HG03064 (cell line): ENCODE measurements around the gene GABRR1.
"Not testable (repeated sequence)": the region's sequence is repeated elsewhere in the genome, so short reads cannot be mapped to it uniquely, and the experiment has no call there.

Experiments used
- ATAC-seq: cut with Tn5 transposase; IDR thresholded peaks from one replicate; pipeline ENCODE4 v1.9.1; 2021; ENCODE audit warnings: low read depth; ENCODE audit not compliant: unreplicated experiment

The GABRR1 gene

DNA sequence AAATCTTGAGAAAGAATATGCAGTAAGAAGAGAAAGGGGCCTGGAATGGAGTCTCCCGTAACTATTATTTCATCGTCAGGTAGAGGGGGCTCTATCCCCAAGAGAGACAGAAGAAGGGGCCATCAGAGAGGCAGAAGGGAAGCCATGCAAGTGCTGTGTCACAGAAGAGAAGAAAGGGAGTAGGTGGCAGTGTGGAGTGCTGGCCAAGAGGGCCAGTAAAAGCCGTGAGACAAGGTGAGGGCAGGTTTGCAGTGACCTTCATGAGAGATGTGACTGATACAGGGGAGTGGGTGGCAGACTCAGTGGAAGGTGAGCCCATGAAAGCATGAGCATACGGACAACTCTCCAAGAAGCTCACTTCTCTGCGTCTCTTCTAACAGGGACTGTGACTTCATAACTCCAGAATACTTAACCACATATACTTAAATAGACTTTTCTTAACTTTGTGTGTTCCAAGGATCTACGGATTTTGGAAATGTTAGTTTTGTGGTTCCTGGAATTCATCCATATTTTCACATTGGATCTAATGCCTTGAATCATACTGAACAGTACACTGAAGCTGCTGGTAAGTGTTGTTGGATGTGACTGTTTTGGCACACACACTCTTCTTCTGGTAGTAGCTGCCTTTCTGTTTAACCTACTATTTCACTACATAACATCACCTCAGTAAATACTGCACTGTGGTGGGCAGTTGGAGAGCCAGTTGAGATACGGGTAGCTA is 55.7 kb downstream of the GABRR1 start:
- no peak for ATAC-seq

- ATAC-seq = no peak
These were observed 56.6 kb downstream of the GABRR1 start for GRCh38 chr6:89160331-89161092.

DNA sequence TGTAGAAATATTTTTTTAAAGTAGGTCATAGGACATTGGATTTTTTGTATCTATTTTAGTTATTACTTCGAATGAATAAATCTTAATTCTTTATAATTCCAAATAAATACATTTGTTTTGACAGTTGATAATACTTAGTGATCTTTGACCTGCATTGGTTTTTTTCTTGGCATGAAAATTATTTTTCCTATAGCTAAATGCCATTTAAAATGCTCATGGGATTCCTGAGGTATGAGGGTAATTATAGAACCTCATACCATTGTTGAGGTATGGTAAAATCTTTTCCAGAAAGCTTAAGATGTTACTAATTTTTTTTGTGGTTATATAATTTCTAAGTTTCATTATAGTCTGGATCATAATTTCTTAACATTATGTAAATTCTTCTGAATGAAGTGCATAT is 63.0 kb downstream of the GABRR1 start:
- ATAC-seq = no peak

- no peak for ATAC-seq
These were observed 69.0 kb downstream of the GABRR1 start for GRCh38 chr6:89148016-89148750.

DNA sequence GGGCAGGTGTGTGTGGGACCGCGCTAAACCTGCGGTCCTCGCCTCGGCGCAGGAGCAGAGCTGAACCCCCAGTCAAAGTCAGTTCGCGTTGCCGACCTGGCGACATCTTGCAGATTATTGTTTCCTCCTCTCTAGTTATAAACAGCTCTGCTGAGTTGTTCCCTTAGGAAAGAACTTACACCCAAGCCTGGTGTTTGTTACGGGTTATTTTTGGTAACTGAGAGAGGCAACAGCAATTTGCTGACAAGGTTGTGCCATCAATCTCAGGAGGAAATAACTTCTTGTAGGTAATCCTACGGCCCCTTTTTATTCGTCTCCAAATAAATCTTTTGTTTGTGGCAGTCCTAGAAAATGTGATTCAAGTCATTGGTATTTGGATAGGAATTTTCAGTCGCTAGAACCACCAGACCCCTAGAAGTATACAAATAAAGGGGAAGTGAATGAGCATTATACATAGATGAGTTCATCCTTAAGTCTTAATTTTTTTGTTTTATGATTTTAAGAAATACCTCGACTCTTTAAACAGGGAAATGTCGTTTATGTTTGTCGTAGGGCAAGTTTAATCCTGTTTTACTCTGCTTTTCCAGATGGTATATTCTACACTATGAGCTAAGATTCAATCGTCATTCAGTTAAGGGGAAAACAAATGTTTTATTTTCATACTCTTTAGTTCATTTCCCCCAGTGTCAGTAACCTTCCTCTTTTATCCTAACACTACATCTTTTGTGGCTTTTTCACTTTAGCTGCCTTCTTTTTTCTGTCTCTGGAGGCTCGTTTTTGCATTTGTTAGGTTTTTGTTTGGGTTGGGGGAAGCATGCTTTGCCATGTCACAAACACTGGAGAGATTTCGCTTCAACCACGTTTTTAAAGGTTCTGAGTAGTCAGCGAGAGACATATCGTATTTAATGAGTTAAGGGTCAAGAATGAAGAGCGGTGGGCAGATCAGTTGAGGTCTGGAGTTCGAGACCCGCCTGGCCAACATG is 70.1 kb downstream of the GABRR1 start:
- ATAC-seq = peak; percentile 9

DNA sequence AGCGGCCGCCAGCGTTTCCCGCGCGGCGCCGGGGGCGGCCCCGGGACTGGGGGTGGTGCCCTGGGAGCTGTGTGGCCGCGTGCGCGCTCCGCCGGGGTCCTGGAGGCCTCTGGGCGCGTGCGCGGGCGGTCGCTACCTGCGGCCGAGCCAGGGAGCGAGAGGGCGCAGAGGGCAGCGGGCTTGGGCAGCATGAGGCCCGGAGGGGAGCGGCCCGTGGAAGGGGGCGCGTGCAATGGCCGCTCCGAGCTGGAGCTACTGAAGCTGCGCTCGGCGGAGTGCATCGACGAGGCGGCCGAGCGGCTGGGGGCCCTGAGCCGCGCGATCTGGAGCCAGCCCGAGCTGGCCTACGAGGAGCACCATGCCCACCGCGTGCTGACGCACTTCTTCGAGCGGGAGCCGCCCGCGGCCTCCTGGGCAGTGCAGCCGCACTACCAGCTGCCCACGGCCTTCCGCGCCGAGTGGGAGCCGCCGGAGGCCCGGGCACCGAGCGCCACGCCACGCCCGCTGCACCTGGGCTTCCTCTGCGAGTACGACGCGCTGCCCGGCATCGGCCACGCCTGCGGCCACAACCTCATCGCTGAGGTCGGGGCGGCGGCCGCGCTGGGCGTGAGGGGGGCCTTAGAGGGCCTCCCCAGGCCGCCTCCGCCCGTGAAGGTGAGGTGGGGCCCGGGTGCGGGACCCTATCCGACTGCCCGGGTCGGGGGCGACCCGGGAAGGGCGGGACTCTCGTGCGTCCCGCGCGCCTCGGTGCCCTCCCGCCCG is 71.0 kb downstream of the GABRR1 start, which contains the start of gene PM20D2:
Gene PM20D2 (plus strand): TSS at position 100 of the 762 bp plus-strand sequence. CDS start 90 bp downstream, at position 190.
- peak; percentile 76 for ATAC-seq

DNA sequence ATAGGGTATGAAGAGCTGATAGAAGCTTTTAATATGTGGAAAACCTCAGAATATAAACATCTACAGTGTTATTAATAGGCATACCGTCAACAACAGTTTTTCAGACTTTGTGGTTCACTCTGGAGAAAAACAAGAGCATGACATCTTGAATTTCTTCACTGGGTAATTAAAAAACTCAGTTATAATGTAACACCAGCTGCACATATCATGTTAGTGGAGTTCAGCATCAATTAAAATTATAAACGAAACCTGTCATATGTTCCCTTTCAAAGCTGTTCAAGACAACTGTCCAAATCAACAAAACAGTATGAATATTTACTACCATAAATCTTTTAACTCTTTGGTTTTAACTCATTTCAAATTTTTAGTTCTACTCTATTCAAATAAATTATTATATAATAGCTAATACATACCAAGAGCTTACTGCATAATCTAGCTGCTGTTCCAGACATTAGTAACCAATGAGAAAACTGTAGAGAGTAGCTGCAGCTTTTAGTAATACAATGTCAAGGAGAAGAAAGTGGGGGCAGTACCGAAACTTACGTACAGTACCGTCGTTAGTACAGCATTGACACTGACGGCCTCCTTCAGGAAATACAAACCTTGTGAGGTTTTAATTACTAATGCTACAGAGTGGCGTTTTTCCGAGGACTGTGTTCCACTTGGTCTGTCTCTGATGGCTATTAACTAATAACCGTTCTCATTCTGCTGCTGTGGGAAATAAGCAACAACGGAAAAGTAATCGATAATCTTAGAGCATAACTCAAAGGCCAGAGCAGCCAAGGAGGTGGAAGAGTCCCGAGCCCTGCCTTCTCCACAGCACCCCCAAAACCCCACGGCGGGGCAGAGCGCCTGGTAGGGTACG is 71.8 kb downstream of the GABRR1 start:
- ATAC-seq = peak; percentile 61

DNA sequence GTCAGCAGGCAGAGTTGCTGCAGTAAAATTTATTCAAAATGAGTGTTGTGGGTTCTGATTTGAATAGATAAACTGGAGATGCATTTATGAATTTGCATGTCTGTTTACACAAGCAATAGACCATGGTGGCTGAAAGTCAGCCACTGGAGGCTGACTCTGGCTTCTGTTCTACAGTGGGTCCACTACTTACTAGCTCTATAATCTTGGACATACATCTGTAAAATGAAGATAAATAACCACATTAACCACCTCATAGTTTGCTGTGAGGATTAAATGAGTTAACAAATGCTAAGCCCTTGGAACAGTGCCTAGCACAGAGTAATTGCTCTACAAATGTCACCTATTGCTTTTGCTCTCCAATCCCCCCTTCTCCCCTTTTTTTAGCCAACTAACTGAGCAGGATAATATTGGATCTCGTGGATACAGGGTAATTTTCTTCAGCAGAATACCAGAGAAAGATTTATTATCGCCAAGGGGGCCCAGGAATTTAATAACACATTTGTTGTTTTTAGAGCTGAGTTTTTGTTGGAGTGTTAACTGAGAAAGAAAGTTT is 72.7 kb downstream of the GABRR1 start:
- ATAC-seq = peak; percentile 36

DNA sequence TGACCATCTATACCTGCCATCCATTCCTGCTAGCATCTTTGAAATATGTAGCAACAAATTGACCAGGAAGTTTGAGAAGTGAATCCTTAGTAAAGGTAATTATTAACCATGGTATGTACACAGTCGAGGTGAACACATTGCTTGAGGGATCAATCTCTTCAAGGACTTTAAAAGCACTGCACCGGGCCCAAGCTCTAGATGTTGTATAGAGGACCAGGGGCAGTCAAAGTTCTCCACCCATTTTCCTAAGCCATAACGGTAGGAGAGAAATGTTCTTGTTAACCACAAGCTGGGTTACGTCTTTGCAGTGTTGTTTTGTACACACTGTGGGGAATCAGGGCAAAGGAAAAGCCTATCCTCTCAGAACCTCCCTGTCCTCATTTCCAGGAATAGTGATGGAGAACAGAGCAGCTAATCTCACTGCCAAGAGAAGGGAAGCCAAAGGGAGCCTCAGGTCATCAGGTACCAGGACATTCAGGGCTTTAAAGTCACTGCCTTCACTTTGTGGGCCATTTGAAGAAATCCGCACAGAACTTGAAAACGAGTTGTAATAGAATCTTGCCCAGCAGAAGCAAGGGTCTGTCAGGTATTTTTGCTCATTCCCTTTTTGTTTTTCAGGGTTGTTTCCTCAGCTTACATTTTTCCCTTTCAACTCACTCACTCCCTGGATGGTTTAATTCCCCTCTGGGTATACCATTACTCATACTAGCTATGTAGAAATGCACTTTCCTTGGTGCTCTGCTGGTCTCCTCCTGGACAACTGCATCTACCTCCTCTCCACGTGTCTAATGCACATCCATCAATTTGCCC is 76.6 kb downstream of the GABRR1 start:
- ATAC-seq = no peak

DNA sequence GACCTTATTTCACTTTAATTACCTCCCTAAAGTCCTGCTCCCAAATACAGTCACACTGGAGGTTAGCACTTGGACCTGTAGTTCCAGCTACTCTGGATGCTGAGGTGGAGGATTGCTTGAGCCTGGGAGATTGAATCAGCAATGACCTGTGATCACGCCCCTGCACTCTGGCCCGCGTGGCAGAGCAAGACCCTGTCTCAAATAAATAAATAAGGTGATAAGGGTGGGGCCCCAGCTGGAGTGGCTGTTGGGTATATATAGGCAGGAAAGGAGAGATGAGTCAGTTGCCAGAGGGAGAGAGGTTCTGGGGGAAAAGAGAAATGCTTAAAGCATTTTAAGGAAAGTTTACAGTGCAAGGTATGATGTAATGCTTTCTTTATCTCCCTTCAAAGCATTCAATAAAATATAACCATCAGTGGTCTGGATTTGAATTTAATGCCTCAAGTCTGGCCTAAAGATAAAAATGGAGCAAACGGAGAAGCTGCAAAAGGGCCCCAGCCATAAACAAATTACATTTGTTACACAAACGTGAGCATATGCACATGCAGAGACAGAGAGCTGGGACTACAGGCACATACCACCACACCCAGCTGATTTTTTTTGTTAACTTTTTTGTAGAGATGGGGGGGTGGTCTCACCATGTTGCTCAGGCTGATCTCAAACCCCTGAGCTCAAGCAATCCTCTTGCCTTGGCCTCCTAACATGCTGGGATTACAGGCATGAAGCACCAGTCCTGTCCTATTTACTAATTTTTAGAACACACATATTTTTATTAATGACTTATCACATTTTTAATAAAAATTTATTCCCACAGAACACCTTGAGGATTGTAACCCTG is 77.4 kb downstream of the GABRR1 start:
- ATAC-seq = no peak

DNA sequence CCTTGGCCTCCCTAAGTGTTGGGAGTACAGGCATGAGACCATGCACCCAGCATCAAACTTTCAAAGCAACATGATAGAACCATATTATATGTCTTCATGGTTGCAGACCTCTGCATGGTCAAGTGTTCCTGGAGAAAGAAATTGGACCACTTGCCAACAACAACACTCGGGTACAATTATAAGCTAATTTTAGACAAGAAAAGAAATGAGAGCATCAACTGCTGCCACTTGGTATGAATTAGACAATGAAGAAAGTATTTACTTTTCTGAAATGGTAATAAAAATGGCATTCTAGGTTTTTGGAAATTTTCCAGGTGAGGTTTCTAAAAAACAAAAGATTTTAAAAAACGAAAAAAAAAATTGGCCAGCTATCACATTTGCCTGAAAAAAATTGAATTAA is 79.0 kb downstream of the GABRR1 start:
- no peak for ATAC-seq

DNA sequence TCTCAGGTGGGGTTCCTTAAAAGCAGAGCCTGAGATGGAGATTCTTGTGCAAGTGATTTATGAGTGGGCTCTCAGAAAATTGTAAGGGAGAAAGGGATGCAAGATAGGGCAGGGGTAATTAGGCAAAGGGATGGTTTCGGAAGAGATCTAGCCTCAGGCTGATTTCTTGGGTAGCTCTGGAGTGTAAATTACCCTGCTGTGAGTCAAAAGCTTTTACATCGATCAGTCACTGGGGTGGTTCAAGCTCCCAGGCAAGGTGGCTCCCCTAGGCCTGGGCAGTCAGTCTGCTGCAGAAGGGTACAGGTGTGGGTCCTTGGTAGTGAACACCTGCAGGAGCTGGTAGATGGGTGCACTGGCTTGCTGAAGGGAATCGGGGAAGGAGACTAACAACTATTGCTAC is 82.4 kb downstream of the GABRR1 start:
- no peak for ATAC-seq

DNA sequence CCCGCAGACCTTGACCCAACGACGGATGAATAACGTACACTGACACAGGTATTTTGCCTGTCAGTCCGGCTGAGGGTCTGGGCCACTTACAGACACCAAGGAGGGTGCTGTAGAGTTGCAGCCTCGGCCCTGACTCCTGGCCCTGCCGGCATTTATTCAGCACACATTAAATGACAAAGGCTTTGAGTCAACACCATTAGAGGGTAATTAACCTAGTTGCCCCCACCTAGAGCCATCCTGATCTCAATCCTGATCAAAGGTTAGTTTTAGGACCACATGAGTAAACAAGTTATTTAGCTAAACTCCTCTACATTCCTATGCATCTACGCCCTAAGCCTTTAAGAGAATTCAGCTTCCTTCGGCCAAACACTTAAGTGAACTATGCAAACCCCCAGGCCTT is 83.2 kb downstream of the GABRR1 start:
- no peak for ATAC-seq

GRCh38 chr6:89132057-89132456 is 85.1 kb downstream of the GABRR1 start:
- no peak for ATAC-seq

DNA sequence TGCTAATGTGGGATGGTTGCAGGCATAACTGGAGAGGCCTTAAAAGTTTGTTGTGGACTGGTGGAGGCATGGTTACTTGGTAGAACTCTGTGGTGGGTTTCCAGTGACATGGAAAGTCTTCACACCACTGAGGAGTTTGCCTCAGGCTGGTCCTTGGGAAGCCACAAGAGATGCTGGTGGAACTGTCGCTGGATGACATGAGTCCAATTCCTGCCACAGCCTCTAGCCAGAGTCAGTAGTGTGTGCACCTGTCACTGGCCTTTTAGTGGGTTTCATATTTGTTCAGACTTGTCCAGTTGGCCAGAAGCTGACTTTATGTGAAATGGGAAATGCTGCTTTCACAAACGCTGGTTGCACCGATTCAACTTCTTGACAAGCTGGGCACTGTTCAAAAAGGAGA is 85.6 kb downstream of the GABRR1 start:
- no peak for ATAC-seq

DNA sequence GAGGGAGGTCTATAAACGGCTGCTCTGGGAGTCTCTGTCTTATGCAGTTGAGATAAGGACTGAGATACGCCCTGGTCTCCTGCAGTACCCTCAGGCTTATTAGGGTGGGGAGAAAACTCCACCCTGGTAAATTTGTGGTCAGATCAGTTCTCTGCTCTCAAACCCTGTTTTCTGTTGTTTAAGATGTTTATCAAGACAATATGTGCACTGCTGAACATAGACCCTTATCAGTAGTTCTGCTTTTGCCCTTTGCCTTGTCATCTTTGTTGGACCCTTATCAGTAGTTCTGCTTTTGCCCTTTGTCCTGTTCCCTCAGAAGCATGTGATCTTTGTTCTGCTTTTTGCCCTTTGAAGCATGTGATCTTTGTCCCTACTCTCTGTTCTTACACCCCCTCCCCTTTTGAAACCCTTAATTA is 88.9 kb downstream of the GABRR1 start:
- ATAC-seq = not testable (repeated sequence)
